ENCODE data around the gene CDK14.

- TF ChIP-seq SP2 (IDR thresholded peaks at IDR 0.05; ENCODE audit: low read length) (no peak), RNF2 (IDR thresholded peaks at IDR 0.05; ENCODE audit: borderline replicate concordance, low read depth, low read length, missing control alignments, poor library complexity, severe bottlenecking) (no peak), ATF2 (IDR thresholded peaks at IDR 0.05; ENCODE audit: low read length) (no peak), CTCF (IDR thresholded peaks at IDR 0.05; ENCODE audit: control extremely low read depth in 1 of 3, insufficient read depth in 1 of 3, low read depth in 1 of 3, low read length in 3 of 3) (no peak), TEAD4 (IDR thresholded peaks at IDR 0.05; ENCODE audit: low read depth, low read length) (no peak), PHF8 (conservative IDR thresholded peaks at IDR 0.05; ENCODE audit: low read depth, low read length) (no peak), GABPA (IDR thresholded peaks at IDR 0.05; ENCODE audit: borderline replicate concordance, insufficient read depth, low read length) (no peak), RFX5 (IDR thresholded peaks at IDR 0.05; ENCODE audit: borderline replicate concordance, low read depth, low read length) (no peak), SIX5 (IDR thresholded peaks at IDR 0.05; ENCODE audit: low read depth, low read length) (no peak), HDAC2 (IDR thresholded peaks at IDR 0.05; ENCODE audit: borderline replicate concordance in 1 of 2, low read depth in 2 of 2, low read length in 2 of 2) (no peak), E2F6 (IDR thresholded peaks at IDR 0.05) (no peak)
These were observed 16.1 kb upstream of the CDK14 start for GRCh38 chr7:90580051-90580450.
